ENCODE measurements around the gene MTHFD1L. TPM values are rescaled to one million over a fixed set of nuclear protein-coding genes. Genes with fewer than 3 reads are reported as not detected.

Gene MTHFD1L
- polyA plus RNA-seq, 4 donors: 17.0 to 18.1 (median 17.4) TPM

GRCh38 chr6:150930841-150931240 lies 65.3 kb downstream of the MTHFD1L start:
- no peak for DNase-seq (ENCODE audit: low read depth in 4 of 4, low spot score in 2 of 4)

- no peak for DNase-seq (ENCODE audit: low read depth in 4 of 4, low spot score in 2 of 4)
These were observed 65.9 kb downstream of the MTHFD1L start for GRCh38 chr6:150931405-150931804.

DNA sequence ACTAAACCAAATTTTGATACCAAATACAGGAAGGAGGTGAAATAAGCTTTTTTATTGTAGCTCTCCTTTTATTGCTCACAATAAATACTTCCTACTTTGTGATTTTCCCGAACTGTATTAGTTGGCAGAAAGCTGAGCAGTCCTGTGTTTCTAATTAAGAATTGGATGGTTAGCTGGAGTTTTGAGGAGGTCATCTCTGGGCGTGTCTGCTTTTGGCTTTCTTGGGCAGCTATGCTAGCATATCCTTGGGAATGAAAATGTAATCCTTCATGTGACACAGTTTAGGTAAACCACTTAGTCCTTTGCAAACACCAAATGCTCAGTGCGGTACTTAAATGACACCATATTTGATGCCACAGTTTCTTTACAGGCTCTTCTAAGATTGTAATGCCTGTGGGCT lies 67.5 kb downstream of the MTHFD1L start:
- no peak for DNase-seq (ENCODE audit: low read depth in 4 of 4, low spot score in 2 of 4)

GRCh38 chr6:150934380-150934779 lies 68.9 kb downstream of the MTHFD1L start:
- DNase-seq (ENCODE audit: low read depth in 4 of 4, low spot score in 2 of 4): no peak

DNA sequence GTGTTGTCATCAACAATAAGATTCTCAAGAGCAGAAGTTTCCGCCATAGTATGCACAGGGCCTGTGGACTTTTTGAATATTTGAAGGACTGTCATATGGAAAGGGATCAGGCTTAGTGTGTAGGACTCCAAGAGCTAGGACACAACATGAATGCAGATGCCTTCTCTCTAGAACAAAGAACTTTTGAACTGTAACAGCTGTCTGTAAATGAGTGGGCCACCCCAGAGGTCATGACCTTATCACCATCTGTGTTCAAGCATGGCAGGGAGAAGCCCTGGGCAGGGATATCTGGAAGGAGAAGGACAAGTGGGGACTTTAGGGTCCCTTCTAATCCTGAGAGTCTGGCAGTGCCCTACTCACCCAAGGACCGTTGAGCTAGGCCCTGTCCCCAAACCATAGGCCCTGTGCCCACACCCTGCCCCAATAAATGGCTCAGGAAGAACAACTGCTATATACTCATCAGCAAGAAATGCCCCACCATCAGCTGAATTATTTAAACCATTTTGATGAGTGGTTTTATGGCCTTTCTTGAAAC lies 70.6 kb downstream of the MTHFD1L start:
- no peak for DNase-seq (ENCODE audit: low read depth in 4 of 4, low spot score in 2 of 4)

DNA sequence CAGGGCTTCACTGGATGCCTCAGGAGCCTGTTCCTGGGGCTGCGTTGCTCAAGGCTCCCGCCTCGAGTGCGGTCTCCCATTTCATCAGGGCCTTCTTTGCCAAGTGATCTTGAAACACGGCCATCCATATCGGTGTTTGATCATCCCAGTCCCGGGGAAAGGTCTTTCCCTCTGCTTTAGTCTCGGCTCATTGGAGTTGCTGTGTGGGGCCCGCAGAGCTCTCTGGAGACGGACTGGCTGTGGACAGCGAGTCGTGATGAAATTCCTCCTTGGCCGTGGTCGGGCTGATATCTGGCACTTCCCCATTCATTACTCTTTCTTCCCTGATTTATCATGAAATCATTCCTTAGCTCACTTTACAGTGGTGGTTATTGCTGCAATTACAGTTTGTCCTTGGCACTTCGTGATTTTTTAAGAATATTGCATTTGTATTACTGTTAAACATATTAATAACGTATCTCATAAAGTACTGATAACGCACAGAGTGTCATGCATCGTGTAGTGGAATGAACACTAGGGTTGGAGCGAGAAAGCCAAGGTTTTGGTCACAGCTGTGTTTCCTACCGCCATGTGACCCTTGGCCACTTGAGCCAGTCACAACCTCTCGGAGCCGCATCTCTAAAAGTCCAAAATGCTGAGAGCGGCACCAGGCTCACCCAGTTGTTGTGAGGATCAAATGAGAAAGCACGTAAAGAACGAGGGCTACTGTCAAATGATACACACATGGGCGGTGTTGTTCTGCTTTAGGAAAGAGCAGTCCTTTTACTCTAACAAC lies 71.8 kb downstream of the MTHFD1L start:
- DNase-seq (ENCODE audit: low read depth in 4 of 4, low spot score in 2 of 4): no peak

DNA sequence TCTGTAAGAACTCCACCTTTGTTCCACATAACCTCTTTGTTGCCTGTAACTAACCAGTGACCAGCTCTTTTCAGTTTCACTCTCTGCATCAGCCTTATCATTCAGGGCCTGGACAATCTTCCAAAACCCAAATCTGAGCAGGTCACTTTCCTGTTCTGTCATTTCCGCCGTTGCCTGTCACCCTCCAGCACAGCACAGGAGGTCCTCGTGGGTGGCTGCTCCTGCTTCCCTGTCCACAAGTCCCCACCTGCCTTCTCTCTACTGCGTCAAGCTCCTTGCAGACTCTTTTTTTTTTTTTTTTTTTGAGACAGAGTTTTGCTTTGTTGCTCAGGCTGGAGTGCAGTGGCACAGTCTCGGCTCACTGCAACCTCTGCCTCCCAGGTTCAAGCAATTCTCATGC lies 73.9 kb downstream of the MTHFD1L start:
- no peak for DNase-seq (ENCODE audit: low read depth in 4 of 4, low spot score in 2 of 4)

DNA sequence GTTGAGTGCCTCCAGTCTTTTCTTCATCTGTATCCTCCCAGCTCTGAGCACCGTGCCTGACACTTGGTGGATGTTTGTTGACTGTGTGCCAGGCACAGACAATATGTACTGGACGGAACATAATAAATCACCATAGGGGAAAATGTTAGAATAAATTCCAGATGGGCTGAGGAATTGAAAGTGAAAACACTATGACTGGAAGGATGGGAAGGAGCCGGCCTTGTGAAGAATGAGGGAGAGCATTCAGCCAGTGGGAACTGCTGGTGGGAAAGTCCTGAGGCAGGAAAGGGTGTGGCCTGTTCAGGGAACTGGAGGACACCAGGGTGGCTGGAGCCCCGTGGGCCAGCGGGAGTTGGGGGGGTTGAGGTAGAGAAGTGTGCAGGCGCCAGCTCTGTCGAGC lies 75.4 kb downstream of the MTHFD1L start:
- no peak for DNase-seq (ENCODE audit: low read depth in 4 of 4, low spot score in 2 of 4)

DNA sequence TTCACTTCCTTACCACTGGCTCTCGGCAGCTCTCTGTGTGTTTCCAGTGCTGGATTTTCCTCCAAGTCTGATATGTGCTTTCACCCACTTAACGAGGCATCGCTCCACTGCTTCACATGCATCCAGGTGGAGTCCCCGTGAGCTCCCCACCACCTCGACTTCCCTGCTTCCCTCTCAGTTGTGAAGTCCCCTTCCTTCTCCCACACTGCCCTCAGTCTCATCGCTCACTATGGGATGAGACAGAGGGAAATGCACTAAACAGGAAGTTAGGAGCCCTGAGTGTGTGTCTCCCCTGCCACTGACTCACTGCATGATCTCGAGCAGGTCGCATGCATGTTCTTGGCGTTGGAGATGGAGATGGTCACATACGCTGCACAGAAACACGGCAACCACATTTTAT lies 84.0 kb downstream of the MTHFD1L start:
- DNase-seq (ENCODE audit: low read depth in 4 of 4, low spot score in 2 of 4): no peak

DNA sequence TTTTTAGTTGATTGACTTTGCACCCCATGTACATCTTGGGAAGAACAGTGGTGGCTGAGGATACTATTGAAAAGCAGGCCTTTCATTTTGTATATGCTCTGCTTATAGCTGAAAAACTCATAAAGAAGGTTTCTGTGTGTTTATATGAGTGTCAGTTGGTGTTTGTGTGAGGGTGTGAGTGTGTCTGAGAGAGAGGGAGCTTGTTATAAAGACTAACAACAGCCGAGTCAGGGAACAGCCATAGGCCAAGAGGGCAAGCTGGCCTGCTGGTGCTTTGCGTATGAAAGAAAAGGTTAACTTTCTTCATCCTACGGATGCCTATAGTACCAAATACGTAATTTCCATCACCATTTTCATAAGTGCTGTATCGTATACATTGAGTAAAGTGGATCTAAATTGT lies 88.3 kb downstream of the MTHFD1L start:
- no peak for DNase-seq (ENCODE audit: low read depth in 4 of 4, low spot score in 2 of 4)

DNA sequence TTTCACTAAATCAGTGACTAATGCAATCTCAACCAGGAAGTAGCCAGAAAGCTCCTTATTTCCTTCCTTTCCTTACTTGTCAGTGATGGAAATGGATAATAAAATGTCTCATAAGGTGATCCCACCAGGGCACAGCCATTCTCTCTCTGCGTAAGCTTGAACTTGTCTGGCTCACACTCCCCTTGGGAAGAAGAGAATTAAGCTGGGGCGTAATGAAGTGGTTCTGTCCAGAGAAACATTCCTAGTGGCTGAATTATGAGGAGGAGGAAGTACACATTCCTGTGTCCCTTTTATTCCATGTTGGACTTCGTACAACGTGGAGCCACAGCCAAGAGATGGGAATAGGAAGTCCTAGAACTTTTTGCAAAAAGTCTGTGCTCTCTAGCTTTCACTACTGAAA lies 93.7 kb downstream of the MTHFD1L start:
- no peak for DNase-seq (ENCODE audit: low read depth in 4 of 4, low spot score in 2 of 4)

DNA sequence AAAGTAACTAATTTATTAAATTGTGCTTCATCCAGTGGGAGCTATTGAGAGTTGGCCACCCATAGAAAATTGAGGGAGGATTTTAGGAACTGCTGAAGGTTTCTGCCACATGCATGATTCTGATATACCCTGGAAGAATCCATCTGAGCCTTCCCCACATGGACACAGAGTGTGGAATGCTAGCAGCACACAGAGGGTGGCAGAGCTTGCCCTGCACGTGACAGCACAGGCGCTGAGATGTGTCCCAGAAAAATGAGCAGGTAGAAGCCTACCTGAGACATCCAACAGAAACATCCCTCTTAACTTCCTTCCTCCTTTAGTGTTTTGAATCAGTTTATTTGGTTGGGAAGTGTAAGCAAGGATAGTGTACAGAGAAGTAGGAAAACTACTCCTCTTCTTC lies 96.9 kb downstream of the MTHFD1L start:
- DNase-seq (ENCODE audit: low read depth in 4 of 4, low spot score in 2 of 4): no peak

DNA sequence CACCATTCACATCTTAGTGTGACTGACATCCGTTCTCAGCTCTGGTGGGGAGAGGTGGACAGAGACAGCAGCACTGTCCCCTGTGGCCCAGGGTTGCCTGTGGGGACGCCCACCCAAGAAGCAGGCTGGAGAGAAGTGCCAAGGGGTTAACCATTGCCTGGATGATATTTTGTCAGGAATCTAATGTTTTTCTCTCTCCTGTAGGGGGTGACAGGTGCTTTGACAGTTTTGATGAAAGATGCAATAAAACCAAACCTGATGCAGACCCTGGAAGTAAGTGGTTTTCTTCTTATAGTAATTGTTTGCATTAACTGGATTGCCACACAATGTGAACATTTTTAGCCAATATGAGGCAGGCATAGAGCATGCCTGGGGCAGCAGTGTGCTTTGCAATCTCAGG lies 99.3 kb downstream of the MTHFD1L start:
- no peak for DNase-seq (ENCODE audit: low read depth in 4 of 4, low spot score in 2 of 4)

DNA sequence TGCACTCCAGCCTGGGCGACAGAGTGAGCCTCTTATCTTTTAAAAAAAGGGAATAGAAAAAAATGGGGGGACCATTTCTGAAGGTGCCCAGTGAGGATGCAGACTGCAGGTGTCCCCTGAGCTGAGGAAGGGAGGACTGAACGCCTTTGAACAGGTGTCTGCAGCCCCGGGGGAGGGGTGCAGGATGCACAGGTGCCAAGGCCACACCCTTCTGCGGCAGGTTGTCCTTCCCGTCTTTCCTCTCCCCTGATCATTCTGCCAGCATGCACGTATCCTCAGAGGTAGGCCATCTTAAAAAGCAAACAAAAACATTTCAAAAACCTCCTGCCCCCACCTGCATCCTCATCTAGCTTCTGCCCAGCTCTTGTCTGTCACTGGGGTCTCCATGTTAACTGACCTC lies 101.3 kb downstream of the MTHFD1L start:
- DNase-seq (ENCODE audit: low read depth in 4 of 4, low spot score in 2 of 4): no peak

DNA sequence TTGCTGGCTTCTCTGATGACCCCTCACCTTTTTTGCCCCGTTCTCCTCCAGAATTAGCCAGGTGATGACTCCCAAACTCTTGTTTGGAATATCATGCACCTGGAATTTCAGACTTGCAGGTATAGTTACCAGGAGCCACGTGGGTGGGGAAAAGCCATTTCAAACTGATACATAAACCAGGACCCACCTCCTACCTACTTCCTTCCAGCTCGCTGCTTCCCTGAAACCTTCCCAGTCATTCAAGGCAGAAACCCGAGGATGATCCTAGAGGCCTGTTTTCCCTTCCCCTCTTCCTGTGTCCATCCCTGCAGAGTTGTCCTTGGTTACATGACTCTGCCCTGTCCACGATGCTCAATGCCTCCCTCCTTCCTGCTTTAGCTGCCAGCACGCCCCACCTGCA lies 101.9 kb downstream of the MTHFD1L start:
- DNase-seq (ENCODE audit: low read depth in 4 of 4, low spot score in 2 of 4): no peak

GRCh38 chr6:150967910-150968309 lies 102.4 kb downstream of the MTHFD1L start:
- DNase-seq (ENCODE audit: low read depth in 4 of 4, low spot score in 2 of 4): no peak

GRCh38 chr6:150969901-150970300 lies 104.4 kb downstream of the MTHFD1L start:
- DNase-seq (ENCODE audit: low read depth in 4 of 4, low spot score in 2 of 4): no peak

DNA sequence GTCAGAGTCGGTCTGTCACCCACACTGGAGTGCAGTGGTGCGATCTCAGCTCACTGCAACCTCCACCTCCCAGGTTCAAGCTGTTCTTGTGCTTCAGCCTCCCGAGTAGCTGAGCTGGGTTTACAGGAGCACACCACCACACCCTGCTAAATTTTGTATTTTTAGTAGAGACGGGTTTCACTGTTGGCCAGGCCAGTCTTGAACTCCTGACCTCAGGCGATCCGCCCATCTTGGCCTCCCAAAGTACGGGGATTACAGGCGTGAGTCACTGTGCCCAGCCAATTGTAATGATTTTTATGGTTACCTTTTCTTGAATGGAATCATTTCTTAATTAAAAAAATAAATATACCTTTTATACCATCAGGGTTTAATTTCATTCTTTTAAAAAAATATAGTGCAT lies 105.7 kb downstream of the MTHFD1L start:
- DNase-seq (ENCODE audit: low read depth in 4 of 4, low spot score in 2 of 4): no peak

DNA sequence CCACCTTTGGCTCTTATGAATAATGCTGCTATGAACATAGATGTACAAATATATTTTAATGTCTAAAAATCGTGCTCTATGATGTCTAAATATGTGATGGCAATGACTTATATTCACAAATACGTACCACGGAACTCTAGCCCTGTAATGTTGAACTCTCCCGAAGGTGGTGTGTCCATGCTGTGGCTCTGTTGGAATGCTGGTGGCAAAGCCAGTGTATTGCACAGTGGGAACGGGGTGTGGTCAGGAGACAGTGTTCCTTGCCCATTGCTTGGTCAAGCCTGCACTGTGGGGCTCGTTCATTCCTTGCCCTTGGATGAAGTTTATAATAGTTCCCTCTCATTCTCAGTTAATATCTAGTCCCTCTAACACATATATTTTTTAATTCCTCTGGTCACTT lies 109.6 kb downstream of the MTHFD1L start:
- no peak for DNase-seq (ENCODE audit: low read depth in 4 of 4, low spot score in 2 of 4)

GRCh38 chr6:150977281-150977680 lies 111.8 kb downstream of the MTHFD1L start:
- DNase-seq (ENCODE audit: low read depth in 4 of 4, low spot score in 2 of 4): no peak

- DNase-seq (ENCODE audit: low read depth in 4 of 4, low spot score in 2 of 4): no peak
These were observed 113.1 kb downstream of the MTHFD1L start for GRCh38 chr6:150978624-150979023.

- DNase-seq (ENCODE audit: low read depth in 4 of 4, low spot score in 2 of 4): no peak
These were observed 114.4 kb downstream of the MTHFD1L start for GRCh38 chr6:150979826-150980350.

All from left renal cortex interstitium (tissue), 4 donors.